AG04449 (cell line): ENCODE measurements around the gene ARG2.
A peak's percentile ranks its signal among the peaks of the same experiment; 100 is the strongest.

Experiments
- CTCF ChIA-PET: fragments of 350-600 bp; formaldehyde crosslinking; extraction: SDS; loops from one replicate; lab custom pipeline; 2021; ENCODE audit warnings: antibody characterized with exemption; lab: Yijun Ruan, JAX
- POLR2A ChIA-PET: fragments of 400-600, 350-600 bp; formaldehyde crosslinking; extraction: SDS; loops from one replicate; lab custom pipeline; 2020; ENCODE audit warnings: antibody characterized with exemption, inconsistent platforms; lab: Yijun Ruan, JAX
- DNase-seq: peaks from one replicate; pipeline ENCODE4 v3.0.0-alpha.2; 2010; ENCODE audit warnings: low read depth, low spot score
- H3K4me3 ChIP-seq: 2 replicates; pipeline ENCODE4 v1.5.1; 2011; ENCODE audit warnings: low read depth, mild to moderate bottlenecking, control low read depth, low read length
- TF ChIP-seq, protein P1 (sequence below): IDR thresholded peaks from one replicate; pipeline ENCODE4 v1.5.1; 2011; ENCODE audit warnings: mild to moderate bottlenecking, moderate library complexity, low read length, control low read depth, inconsistent platforms; ENCODE audit not compliant: insufficient read depth; ENCODE audit errors: missing control alignments

Gene ARG2

DNA sequence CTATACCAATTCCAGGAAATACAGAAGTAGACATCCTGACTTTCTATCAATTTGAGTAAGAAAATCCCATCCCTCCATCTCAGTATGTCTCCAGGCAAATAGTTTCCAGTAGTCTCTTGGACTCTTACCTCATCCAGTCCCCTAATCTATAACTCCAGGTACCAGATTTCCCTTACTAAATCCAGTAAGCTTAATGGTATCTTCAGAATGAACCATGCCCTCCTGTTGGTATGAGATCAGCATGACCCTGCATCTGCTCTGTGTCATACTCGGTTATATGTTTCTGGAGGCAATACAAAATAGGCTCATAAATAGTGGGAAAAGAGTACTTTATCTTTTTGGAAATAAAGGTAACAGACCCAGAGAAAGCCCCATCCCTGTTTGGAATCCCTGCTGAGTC lies 38.1 kb upstream of the ARG2 start:
- POLR2A ChIA-PET, result no interaction called here
- H3K4me3 ChIP-seq, result no peak overlapping the region
- CTCF ChIA-PET, result interaction anchor here (1.0 to 22.7 kb wide), 10 partner anchors 10 to 156 kb away, joined by 3 to 582 read pairs (median 20); partner anchors contain the start of gene RDH12
- no peak for DNase-seq
- TF ChIP-seq, protein P1, sequence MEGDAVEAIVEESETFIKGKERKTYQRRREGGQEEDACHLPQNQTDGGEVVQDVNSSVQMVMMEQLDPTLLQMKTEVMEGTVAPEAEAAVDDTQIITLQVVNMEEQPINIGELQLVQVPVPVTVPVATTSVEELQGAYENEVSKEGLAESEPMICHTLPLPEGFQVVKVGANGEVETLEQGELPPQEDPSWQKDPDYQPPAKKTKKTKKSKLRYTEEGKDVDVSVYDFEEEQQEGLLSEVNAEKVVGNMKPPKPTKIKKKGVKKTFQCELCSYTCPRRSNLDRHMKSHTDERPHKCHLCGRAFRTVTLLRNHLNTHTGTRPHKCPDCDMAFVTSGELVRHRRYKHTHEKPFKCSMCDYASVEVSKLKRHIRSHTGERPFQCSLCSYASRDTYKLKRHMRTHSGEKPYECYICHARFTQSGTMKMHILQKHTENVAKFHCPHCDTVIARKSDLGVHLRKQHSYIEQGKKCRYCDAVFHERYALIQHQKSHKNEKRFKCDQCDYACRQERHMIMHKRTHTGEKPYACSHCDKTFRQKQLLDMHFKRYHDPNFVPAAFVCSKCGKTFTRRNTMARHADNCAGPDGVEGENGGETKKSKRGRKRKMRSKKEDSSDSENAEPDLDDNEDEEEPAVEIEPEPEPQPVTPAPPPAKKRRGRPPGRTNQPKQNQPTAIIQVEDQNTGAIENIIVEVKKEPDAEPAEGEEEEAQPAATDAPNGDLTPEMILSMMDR, result no peak

DNA sequence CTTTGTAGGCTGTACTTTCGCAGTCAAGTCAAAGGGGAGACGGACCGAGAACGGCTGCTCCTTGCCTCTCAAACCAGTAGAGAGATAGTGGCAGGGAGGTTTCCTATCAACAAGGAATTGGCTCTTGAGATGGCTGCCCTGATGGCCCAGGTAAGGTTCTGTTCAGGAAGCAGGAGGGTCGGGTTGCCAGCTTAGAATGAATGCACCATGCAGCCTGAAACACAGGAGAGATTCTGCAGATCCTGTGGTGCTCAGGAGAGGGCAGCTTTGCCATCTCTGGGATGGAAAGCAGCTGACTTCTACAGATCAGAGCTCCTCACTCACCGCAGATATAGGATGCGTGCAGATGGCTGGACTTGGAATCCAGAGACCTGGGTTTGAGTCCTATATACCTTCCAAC lies 37.7 kb upstream of the ARG2 start:
- no peak for DNase-seq
- no peak overlapping the region for H3K4me3 ChIP-seq
- CTCF ChIA-PET, result interaction anchor here (1.1 to 22.7 kb wide), 11 partner anchors 9 to 156 kb away, joined by 3 to 582 read pairs (median 19); partner anchors contain the start of gene RDH12
- POLR2A ChIA-PET, result no interaction called here
- TF ChIP-seq, protein P1, result no peak

DNA sequence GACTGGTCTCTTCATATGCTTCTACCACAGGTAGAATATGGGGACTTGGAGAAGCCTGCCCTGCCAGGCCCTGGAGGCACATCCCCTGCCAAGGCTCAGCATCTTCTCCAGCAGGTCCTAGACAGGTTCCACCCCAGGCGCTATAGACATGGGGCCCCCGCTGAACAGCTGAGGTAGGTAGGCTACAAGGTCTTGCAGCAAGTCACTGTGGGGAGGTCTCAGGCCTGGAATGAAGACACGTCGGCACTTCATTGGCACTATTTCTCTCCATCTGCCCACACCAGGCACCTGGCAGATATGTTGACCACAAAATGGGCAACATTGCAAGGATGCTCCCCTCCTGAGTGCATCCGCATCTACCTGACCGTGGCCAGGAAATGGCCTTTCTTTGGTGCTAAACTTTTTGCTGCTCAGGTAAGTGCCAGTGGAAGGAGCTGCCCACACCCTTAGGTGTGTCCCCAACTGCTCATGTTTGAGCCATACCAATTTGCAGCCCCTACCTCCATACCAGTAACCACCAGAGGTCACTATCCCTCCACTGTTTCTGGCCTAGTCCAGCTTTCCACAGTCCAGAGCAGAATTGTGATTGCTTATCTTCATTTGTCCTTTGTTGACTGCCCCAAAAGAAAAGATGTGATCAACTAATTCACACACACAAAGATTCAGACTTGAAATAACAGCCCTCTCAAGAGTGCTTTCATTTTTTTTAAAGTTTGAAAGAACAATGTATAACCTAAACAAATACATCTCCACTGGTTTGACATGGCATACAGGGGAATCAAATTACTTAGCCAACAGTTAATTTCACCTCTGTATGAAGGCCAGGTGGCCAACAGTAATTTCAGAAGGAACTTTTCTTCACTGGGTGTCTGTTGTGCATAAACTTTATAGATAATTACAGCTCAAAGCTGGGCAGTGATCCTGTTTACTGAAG lies 35.7 kb upstream of the ARG2 start:
- DNase-seq, result no peak
- TF ChIP-seq, protein P1, result peak; percentile 72
- H3K4me3 ChIP-seq, result no peak overlapping the region
- ChIA-PET CTCF (interaction anchor here (0.6 to 22.7 kb wide), 28 partner anchors 8 to 224 kb away, joined by 3 to 582 read pairs (median 6); partner anchors contain the start of genes ARG2, ATP6V1D, EIF2S1 and PIGH), POLR2A (interaction anchor here (2.2 kb wide), 1 partner anchor 121 kb away, joined by 6 read pairs; no protein-coding TSS in a partner anchor)

DNA sequence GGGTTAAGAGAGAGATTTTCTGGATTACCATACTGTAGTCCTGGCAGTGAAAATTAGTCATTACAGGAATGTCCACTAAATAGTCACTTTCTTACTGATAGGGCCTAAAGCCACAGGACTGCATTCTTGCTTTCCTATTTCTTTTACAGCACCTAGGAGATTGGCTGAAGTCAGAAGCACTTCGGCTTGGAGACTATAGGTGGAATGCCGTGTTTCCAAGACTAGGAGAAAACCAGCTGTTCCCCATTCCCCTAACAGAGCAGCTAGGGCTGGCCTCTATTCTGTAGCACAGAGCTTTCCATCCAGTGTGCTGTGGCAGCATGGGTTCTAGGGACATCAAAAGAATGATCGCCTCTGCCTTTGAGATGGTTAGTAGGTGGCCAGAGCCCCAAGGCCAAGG lies 34.7 kb upstream of the ARG2 start:
- no peak overlapping the region for H3K4me3 ChIP-seq
- TF ChIP-seq, protein P1, result no peak
- DNase-seq, result no peak
- CTCF ChIA-PET, result interaction anchor here (0.6 to 22.7 kb wide), 25 partner anchors 7 to 225 kb away, joined by 3 to 582 read pairs (median 6); partner anchors contain the start of genes ARG2, ATP6V1D, EIF2S1 and PIGH
- POLR2A ChIA-PET, result interaction anchor here (2.2 kb wide), 1 partner anchor 120 kb away, joined by 6 read pairs; no protein-coding TSS in a partner anchor

DNA sequence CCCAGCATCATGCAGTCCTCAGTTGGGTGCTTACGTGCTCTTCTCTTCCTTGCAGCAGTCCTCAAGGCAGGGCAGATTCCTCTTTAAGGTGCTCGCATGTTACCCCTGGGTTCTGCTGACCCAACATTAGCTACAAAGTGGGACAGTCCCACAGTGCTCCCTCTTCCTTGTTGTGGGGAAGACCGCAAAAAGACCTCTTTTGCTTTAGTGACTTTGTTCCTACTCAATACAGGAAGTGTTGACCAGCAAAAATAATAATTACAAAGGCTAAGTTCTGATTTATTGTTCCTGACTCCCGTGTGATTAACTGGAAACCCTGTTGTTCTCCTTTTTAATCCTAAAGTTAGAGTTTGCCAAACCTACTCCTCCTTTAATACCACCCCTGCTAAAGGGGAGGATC lies 33.4 kb upstream of the ARG2 start:
- POLR2A ChIA-PET, result interaction anchor here (1.2 kb wide), 1 partner anchor 14 kb away, joined by 3 read pairs; the partner anchor contains the start of gene PIGH
- TF ChIP-seq, protein P1, result no peak
- no peak for DNase-seq
- H3K4me3 ChIP-seq, result no peak overlapping the region
- CTCF ChIA-PET, result interaction anchor here (1.0 to 22.7 kb wide), 8 partner anchors 13 to 160 kb away, joined by 3 to 582 read pairs (median 136); partner anchors contain the start of genes PIGH and RDH12
